ENCODE results near the gene CYB561D2. TPM values are rescaled to one million over a fixed set of nuclear protein-coding genes. Genes with fewer than 3 reads are reported as not detected.

CYB561D2 gene
- total RNA-seq, 1 experiment from 2014 or later, result 16.8 TPM

DNA sequence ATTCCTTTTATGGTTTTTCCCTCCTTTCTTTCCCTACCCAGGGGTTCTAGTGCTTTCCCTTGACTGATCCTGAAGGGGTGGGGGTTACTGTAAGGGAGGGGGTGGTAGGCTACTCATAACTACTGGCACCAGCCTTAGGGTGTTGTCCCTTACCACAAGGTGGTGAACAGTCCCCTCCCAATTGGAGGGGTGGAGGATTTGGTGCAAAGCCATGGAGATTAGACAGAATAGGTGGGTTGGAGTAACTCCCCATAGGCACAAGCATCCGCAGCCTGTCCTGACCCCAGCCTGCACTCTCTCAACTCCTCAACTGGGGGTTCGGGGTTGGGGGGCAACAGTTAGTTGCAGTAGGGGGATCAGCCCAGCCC lies 25.6 kb upstream of the CYB561D2 start:
- Histone ChIP-seq H2BK120ac (ENCODE audit: low read depth, low read length, poor library complexity, severe bottlenecking) (no peak overlapping the region), H3K79me1 (ENCODE audit: insufficient read depth, low read depth, low read length, poor library complexity, severe bottlenecking) (peaks cover 6% of the 10 kb centered on the region), H3K4ac (ENCODE audit: low read depth, low read length) (no peak overlapping the region), H3K79me2 (ENCODE audit: insufficient read depth, low read length) (peaks cover 8% of the 10 kb centered on the region; the same call in 1 of the 2 replicates), H2BK15ac (ENCODE audit: low read depth, low read length) (no peak overlapping the region), H4K20me1 (ENCODE audit: control insufficient read depth, insufficient read depth, insufficient read length) (no peaks in the 10 kb centered on the region), H2AK5ac (ENCODE audit: insufficient read length, low read length) (no peak overlapping the region), H2BK20ac (ENCODE audit: low read depth, low read length, poor library complexity, severe bottlenecking) (no peak overlapping the region), H3K23me2 (ENCODE audit: insufficient read length, low read depth, low read length, poor library complexity, severe bottlenecking) (peaks cover 24% of the 10 kb centered on the region), H2BK12ac (ENCODE audit: insufficient read length, low read depth, low read length) (no peak overlapping the region), H3K27ac (ENCODE audit: insufficient read length, low read depth, low read length) (no peak overlapping the region), H4K8ac (replicated peaks; ENCODE audit: insufficient read length, low read depth, low read length) (no peak overlapping the region), H4K5ac (ENCODE audit: insufficient read length, low read depth, low read length) (no peak overlapping the region), H3T11ph (ENCODE audit: low read length) (no peak overlapping the region), H2AFZ (ENCODE audit: low read length) (no peak overlapping the region), H3K27me3 (ENCODE audit: insufficient read depth, low read length) (no peaks in the 10 kb centered on the region), H3K4me1 (ENCODE audit: insufficient read depth, low read length) (peaks cover 6% of the 10 kb centered on the region; the same call in 1 of the 2 replicates), H3K9me3 (ENCODE audit: control insufficient read depth, low read depth, low read length) (no peaks in the 10 kb centered on the region), H3K18ac (ENCODE audit: insufficient read length, low read depth, low read length) (no peak overlapping the region), H3K9ac (ENCODE audit: extremely low read depth, insufficient read length, low read length) (no peak overlapping the region), H4K91ac (ENCODE audit: insufficient read length, low read depth, low read length) (no peak overlapping the region), H3K14ac (ENCODE audit: insufficient read depth, low read length) (no peak overlapping the region), H3K56ac (ENCODE audit: insufficient read length, low read depth, low read length) (no peak overlapping the region), H3K23ac (ENCODE audit: insufficient read length, low read depth, low read length) (no peak overlapping the region), H3K4me2 (ENCODE audit: insufficient read depth, insufficient read length, low read length) (no peak overlapping the region), H2BK5ac (ENCODE audit: insufficient read length, low read length) (no peak overlapping the region)
- TF ChIP-seq, protein P1, sequence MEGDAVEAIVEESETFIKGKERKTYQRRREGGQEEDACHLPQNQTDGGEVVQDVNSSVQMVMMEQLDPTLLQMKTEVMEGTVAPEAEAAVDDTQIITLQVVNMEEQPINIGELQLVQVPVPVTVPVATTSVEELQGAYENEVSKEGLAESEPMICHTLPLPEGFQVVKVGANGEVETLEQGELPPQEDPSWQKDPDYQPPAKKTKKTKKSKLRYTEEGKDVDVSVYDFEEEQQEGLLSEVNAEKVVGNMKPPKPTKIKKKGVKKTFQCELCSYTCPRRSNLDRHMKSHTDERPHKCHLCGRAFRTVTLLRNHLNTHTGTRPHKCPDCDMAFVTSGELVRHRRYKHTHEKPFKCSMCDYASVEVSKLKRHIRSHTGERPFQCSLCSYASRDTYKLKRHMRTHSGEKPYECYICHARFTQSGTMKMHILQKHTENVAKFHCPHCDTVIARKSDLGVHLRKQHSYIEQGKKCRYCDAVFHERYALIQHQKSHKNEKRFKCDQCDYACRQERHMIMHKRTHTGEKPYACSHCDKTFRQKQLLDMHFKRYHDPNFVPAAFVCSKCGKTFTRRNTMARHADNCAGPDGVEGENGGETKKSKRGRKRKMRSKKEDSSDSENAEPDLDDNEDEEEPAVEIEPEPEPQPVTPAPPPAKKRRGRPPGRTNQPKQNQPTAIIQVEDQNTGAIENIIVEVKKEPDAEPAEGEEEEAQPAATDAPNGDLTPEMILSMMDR (conservative IDR thresholded peaks at IDR 0.05), result no peak
- no peak for DNase-seq
- Mint-ChIP-seq H3K27me3 (ENCODE audit: low read depth) (no peaks in the 10 kb centered on the region; the same call in 1 of the 2 replicates), H3K27ac (no peak overlapping the region), H3K4me1 (peaks cover 20 to 36% of the 10 kb centered on the region in 2 experiments), H3K9me3 (no peaks in the 10 kb centered on the region), H3K36me3 (ENCODE audit: insufficient read depth in 1 of 3, low read depth in 3 of 3) (peaks cover 16 to 34% (median 19%) of the 10 kb centered on the region in 3 experiments), H3K4me3 (no peak overlapping the region)
- no CpG with 5 or more reads among the region's 2 CpGs for WGBS (ENCODE audit: extremely low coverage, insufficient read length, low lambda C conversion rate)

Data from H9 (cell line).